ENCODE data around the gene TFEB. TPM values are rescaled to one million over a fixed set of nuclear protein-coding genes. Genes with fewer than 3 reads are reported as not detected.

TFEB gene
- total RNA-seq, 1 donor from 2014 or later: 40.3 TPM

- H3K27ac ChIP-seq: no peak overlapping the region
- H3K4me1 ChIP-seq: peaks cover 59% of the 10 kb centered on the region
- TF ChIP-seq, protein P1, sequence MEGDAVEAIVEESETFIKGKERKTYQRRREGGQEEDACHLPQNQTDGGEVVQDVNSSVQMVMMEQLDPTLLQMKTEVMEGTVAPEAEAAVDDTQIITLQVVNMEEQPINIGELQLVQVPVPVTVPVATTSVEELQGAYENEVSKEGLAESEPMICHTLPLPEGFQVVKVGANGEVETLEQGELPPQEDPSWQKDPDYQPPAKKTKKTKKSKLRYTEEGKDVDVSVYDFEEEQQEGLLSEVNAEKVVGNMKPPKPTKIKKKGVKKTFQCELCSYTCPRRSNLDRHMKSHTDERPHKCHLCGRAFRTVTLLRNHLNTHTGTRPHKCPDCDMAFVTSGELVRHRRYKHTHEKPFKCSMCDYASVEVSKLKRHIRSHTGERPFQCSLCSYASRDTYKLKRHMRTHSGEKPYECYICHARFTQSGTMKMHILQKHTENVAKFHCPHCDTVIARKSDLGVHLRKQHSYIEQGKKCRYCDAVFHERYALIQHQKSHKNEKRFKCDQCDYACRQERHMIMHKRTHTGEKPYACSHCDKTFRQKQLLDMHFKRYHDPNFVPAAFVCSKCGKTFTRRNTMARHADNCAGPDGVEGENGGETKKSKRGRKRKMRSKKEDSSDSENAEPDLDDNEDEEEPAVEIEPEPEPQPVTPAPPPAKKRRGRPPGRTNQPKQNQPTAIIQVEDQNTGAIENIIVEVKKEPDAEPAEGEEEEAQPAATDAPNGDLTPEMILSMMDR (IDR thresholded peaks at IDR 0.05): no peak
- no peak overlapping the region for H3K4me3 ChIP-seq
- H3K9me3 ChIP-seq: no peaks in the 10 kb centered on the region
- intact Hi-C loops (cut with DNase I): no loop called here
- no peaks in the 10 kb centered on the region for H3K36me3 ChIP-seq
- DNase-seq (no peak), ATAC-seq (no peak)
- H3K27me3 ChIP-seq: no peaks in the 10 kb centered on the region
These were observed 8.5 kb downstream of the TFEB start for GRCh38 chr6:41726876-41727275.

- ATAC-seq: no peak
- Histone ChIP-seq H3K4me1 (peaks cover 47% of the 10 kb centered on the region), H3K27me3 (no peaks in the 10 kb centered on the region), H3K36me3 (no peaks in the 10 kb centered on the region), H3K27ac (peak overlapping the region; percentile 77), H3K4me3 (no peak overlapping the region), H3K9me3 (no peaks in the 10 kb centered on the region)
- TF ChIP-seq, protein P1 (IDR thresholded peaks at IDR 0.05): no peak
- DNase-seq: no peak
- intact Hi-C loops (cut with DNase I): no loop called here
These were observed 10.6 kb downstream of the TFEB start for GRCh38 chr6:41724586-41725501.

- no peak for DNase-seq
- H3K27ac ChIP-seq: peak overlapping the region; percentile 77
- H3K4me1 ChIP-seq: peaks cover 47% of the 10 kb centered on the region
- TF ChIP-seq, protein P1 (IDR thresholded peaks at IDR 0.05): no peak
- no peaks in the 10 kb centered on the region for H3K36me3 ChIP-seq
- H3K4me3 ChIP-seq: no peak overlapping the region
- intact Hi-C loops (cut with DNase I): no loop called here
- H3K27me3 ChIP-seq: no peaks in the 10 kb centered on the region
- ATAC-seq: no peak
- no peaks in the 10 kb centered on the region for H3K9me3 ChIP-seq
These were observed 11.2 kb downstream of the TFEB start for GRCh38 chr6:41724228-41724580.

DNA sequence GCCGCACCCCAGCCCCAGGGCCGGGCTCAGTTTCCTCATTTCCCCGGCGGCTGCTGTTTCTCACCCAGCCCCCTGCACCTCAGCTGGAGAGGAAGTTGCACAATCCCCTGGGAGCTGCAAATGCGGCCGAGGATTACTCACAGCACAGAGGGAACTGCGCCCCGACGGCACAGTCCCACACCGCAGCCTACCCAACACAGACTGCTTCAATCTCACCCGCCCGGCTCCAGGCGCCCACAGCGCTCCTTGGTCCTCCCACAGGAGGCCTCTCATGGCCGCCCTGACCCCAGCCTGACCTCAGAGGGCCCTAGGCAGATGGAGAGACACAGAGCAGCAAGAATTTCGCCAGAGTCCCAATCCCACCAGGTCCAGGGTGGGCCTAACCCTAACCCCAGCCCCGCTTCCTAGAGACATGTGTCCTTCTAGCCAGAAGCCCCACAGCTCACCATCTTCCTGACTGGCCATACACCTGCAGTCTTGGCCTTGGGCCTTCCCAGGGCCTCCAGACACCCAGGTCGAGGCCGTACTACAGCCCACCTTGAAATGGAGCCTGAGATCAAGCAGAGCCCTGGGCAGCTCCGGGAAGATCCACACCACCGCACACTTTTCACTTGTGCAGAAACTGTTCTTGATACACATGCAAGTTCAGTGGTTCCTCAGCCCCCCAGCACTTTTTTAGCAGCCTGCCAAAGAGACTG is 11.7 kb downstream of the TFEB start:
- Histone ChIP-seq H3K36me3 (no peaks in the 10 kb centered on the region), H3K27me3 (no peaks in the 10 kb centered on the region), H3K9me3 (no peaks in the 10 kb centered on the region), H3K4me3 (no peak overlapping the region), H3K4me1 (peaks cover 44% of the 10 kb centered on the region), H3K27ac (peak overlapping the region; percentile 77)
- DNase-seq (peak; percentile 93), ATAC-seq (peak; percentile 94)
- TF ChIP-seq, protein P1 (IDR thresholded peaks at IDR 0.05): no peak
- intact Hi-C loops (cut with DNase I): no loop called here

DNA sequence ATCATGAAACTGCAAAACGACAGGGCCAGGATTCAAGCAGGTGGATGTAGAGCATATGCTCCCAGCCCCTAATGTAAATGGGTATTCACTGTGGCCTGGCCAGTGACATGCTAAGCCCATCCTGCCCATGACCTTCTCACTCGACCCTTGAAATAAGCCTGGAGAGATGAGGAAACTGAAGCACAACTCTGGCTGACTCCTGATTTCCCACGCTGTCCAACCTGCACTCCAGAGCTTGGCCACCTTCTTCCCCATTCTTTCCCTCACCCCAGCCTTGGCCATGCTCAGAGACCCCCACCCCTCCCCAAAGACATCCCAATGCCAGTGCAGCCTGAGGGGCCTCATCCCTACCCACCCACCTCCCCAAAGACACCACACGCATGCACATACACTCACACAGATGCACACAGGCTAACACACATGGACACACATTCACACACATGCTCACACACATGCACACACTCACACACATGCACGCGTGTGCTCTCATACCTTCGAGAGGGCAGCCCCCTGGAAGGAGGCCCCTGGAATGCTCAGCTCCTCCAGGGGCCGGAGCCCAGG is 12.4 kb downstream of the TFEB start:
- TF ChIP-seq, protein P1 (IDR thresholded peaks at IDR 0.05): no peak
- H3K4me3 ChIP-seq: no peak overlapping the region
- no peak for ATAC-seq

More for the DNA sequence above, 12.4 kb downstream of the TFEB start:
- Histone ChIP-seq H3K27me3 (no peaks in the 10 kb centered on the region), H3K9me3 (no peaks in the 10 kb centered on the region), H3K36me3 (no peaks in the 10 kb centered on the region), H3K27ac (peak overlapping the region; percentile 77), H3K4me1 (peaks cover 38% of the 10 kb centered on the region)
- no peak for DNase-seq
- intact Hi-C loops (cut with DNase I): no loop called here
